SK-MEL-5 (cell line): ENCODE measurements around the gene TINCR. TPM values are rescaled to one million over a fixed set of nuclear protein-coding genes. Genes with fewer than 3 reads are reported as not detected.
"Not testable (repeated sequence)": the region's sequence is repeated elsewhere in the genome, so short reads cannot be mapped to it uniquely, and the experiment has no call there.

ENCODE experiments used
- DNase-seq: peaks from one replicate; pipeline ENCODE4 v3.0.0-alpha.2; 2016; ENCODE audit warnings: low read depth, low spot score
- in situ Hi-C: cut with HindIII; loops from 2 replicates; pipeline ENCODE4 v1.10.0; 2016; ENCODE audit warnings: low sequenced_read_pairs, high pct_unique_total_duplicates, low pct_unique_long_range_greater_than_20kb
- polyA plus RNA-seq, 2 experiments: library from polyadenylated mRNA; depleted of rRNA; stranded (reverse); fragments of >200 nt; gene quantifications; 2 replicates each; pipeline ENCODE4 v1.2.3, GENCODE V29; 2015
- total RNA-seq: library from RNA; depleted of rRNA; stranded (reverse); fragments of >200 nt; shearing (Covaris generic); gene quantifications from 2 replicates; pipeline ENCODE4 v1.2.3, GENCODE V29; 2014; rRNA removed

TINCR gene
- total RNA-seq = 4.9 TPM in 2 replicates
- polyA plus RNA-seq (2015; cell fraction: cytosol; rRNA removed) = 5.2 and 7.2 TPM in 2 replicates
- polyA plus RNA-seq (2015; cell fraction: nucleus; rRNA removed) = 0.79 and 3.3 TPM in 2 replicates

DNA sequence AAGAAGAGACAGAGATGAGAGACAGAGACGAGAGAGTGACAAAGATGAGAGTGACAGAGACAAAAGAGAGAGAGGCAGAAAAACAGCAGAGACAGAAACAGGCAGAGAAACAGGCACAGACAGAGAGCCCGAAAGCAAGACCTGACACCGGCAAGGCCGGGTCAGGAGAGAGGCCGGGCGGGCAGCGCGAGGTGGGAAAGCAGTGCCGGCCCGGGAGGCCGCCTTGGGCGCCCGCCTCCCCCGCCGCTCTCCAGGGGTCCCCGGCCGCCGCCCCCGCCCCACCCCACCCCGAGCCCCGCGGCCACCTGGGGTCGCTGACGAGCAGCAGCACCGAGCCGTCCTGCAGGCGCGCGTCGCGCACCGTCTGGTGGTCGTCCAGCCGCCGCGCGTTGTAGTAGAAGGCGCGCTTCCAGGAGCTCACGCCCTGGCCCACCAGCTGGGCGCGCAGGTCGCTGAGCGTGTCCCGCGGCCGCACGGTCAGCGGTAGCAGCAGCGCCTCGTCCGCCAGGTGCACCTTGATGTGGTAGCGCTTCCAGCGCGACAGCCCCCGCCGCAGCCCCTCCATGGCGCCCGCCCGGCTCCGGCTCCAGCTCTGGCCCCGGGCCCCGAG, at the start of gene TINCR:
Gene TINCR, minus strand, starts transcription at position 594 of the 610 bp plus-strand sequence.
- no peak for DNase-seq
- in situ Hi-C loops = no loop called here

DNA sequence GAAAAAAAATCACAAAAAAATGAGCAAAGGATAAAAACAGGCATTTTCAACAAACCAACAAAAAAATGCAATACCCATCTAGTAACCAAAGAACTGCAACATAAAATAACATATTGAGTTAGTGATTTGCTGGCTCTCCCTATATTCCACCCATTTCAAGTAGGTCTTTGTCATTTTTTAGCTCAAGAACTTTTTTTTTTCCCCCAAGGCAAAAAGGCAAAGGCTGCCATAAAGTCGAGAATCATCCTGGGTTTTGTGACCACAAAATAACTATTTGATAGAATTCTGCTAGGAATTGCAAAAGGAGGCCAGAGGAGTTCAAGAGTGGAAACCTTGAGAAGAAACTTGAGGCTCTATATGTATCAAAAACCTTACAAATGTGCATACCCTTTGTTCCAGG, 49.3 kb upstream of the TINCR start:
- in situ Hi-C loops = no loop called here
- DNase-seq = no peak

DNA sequence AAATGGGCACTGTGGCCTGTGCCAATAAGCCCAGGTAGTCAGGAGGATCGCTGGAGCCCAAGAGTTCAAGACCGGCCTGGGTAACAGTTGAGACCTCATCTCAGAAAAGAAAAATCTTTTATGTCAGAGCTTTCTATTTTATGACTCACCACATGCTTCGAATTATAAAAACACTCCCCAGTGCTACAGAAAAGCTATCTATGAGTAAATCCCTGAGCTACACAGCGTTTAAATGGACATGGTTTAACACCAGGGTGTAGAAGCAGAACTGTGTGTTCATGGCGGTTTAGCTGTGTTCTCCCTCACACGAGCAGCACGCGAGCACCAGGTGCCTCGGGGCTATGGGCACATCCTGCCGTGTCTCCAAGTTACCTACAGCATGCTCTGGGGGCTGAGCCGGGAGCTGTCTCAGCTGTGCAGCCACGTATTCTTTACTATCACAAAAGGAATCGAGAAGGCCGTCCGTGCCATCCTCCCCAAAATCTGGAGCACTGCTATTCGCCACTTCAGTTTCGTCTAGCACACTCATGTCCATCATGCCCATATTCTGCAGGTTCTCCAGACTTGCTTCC, 48.1 kb upstream of the TINCR start:
- in situ Hi-C loops = no loop called here
- no peak for DNase-seq

DNA sequence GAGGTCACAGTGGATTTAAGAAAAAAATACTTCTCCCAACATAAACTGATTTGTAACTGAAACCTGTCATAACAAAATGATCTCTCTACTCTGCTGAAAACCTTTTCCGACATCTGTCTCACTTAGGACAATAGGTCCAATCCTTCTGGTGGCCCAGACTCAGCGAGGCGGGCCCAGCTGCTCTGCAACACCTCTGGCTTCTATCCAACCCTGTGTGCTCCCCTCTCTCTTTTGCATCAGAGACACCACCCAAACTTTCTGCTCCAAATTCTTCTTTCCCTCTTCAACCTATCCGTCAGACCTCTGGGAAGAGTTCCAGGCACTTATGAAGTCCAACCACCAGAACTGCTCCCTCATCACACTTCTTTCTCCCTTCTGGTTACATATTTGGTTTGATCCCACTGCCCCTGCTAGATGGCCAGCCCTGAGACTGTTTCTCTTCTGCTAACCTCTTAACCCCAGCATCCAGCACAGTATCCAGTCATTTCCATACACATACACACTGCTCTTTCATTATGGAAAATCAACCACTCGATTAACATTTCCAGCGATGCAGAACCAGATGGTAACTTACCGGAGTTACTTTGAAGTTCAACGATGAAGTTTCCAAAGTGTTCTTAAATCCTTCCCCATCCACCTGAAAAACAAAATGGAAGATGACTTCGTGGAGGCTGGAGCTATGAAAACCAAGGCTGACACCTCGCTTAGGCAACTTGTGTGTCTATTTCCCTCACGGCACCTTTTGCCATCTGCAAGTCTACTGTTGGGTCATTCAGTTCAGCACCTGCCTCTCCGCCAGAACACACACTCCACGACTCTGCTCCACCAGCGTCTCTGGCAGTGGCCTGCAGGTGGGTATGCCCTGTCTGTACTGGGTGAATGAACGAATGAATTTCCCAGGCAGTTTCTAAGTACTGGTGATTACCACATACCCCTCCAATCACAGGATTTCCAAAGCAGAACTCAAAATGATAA, 45.4 kb upstream of the TINCR start:
- in situ Hi-C loops = no loop called here
- DNase-seq = no peak

DNA sequence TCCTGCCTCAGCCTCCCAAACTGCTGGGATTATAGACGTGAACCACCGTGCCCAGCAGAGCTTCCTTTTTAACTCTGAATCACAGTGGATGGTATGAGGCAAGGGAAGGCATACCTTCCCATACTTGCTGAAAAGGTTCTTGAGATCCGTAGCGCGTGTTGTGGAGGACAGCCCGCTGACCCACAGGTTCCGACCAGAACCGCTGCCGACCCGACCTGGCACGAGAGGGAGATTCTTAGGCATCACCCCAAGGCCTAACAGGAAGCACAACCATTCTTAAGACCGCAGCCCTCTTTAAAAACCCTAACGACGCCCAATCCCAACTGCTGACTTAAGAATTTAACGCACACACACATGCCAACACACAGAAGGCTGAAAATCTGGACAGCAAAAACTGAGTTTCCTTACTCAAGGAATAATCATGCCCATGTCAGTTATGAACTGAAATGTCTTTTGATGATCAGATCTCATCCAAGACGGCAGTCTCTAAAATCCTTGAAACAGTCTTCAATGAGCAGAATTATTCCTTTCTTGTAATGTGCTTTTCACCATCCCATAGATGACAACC, 42.2 kb upstream of the TINCR start:
- in situ Hi-C loops = no loop called here
- DNase-seq = no peak

DNA sequence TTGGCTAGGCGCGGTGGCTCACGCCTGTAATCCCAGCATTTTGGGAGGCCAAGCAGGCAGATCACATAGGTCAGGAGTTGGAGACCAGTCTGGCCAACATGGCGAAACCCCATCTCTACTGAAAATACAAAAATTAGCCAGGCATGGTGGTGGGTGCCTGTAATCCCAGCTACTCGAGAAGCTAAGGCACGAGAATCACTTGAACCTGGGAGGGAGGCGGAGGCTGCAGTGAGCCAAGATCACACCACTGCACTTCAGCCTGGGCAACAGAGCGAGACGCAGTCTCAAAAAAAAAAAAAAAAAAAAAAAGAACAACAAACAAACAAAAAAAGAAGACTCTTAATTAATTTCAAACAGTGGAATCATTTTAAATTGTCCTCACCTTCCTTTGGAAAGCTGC, 41.0 kb upstream of the TINCR start:
- in situ Hi-C loops, DNase-seq: not testable (repeated sequence)

DNA sequence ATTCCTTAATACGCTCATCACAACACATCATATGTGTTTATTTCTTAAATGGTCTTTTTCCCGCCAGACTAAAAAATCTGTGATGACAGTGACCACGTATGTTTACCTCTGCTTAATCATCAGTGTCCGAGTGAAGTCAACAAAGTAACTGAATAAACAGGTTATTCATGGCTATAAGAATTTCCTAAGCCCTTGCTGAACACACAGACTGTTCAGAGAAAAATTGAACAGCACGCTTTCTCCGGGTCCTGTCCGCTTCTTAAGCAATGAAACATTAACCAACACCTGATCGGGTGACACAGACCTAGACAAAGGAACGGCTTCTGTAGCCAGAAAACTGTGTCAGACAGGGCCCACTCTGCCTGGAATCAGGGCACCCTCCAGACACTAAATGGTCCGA, 40.5 kb upstream of the TINCR start:
- in situ Hi-C loops = no loop called here
- DNase-seq = no peak

DNA sequence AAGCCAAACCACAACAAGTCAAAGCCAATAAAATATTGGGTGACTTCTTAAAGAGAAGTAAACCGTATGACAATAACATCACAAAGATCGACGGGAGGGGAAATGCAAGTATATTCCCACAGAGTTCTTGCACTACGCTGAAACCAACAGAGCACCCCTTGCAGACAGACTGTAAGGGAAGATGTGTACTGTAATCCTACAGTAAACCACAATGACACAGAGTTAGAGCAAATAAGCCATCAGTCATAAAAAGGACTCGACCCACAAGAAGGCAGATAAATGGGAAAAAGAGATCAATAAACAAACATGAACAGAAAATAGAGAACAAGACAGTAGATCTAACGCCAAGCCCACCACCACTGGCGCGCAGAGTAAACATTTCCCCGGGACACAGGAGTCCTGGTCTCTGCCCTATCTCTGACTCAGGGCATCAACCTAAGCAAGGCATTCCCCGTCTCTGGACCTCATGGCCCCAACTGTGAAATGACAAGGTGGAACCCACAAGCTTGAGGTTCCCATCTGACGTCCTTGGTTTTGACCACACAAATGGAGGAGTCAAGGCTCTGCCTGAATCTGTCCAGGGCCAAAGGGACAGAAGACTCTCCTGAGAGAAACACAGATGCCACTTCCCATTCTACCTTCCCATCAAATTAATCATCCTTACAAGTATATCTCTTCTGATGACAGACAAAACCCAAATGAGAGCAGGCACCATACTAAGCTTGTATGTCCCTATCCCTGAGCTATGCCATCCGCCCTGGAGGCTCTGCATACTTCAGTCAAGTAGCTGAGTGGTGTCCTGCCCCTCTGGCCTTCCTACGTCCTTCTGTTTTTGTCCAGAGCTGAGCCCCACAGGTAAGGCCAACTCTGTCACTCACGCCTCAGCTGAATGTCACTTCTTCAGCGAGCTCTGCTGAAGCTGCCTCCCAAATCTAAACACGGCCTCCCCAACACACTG, 39.8 kb upstream of the TINCR start:
- in situ Hi-C loops = no loop called here
- DNase-seq = no peak

DNA sequence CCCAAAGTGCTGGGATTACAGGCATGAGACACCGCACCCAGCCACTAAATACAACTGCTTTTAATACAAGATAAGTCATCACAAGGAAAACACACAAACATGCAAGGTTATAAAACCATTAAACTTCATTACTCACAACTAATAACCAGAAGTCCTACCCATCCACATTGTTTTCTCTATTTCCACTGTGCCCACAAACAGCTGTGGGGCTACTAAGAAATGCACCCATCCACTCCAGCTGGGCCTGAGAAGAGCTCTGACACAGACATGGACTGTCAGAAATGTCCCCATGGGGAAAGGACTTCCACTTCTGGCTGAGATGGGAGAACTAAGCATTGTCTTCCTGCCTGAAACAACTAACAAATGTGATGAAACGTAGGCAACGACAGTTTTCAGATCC, 37.6 kb upstream of the TINCR start:
- DNase-seq = no peak
- in situ Hi-C loops = no loop called here

DNA sequence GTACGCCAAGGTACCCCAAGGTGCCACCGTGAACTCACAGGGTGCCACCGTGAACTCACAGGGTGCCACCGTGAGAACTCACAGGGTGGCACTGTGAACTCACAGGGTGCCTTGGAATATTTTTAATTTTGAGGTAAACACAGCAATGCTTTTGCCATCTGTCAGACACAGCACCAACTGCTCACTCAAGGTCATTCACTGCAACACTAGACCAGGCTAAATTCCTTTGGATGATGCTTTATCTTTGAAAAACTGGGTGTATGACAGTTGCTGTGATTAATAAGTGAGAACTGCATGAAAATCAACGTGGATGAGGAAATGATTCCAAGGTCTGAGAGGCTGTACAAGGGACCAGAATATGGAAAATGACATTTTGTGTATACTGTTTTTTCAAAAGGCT, 35.9 kb upstream of the TINCR start:
- no peak for DNase-seq
- in situ Hi-C loops = no loop called here

DNA sequence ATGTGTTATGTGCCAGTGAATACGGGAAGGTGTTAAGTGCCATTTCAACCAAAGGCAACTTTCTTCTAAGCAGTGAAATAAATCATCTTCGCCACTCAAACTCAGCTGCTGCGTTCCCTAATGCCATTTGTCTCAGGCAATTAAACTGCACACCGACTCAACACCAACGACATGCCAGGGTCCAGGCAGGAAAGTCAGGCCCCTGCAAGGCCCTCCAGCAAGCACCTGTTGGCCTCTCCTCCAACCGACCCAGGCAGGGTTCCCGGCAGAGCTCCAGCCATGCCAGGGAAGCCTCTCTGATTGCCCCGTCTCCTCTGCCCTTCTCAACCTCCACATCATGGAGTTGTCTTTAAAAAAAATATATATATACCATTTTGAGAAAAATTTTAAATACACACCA, 33.0 kb upstream of the TINCR start:
- DNase-seq = no peak
- in situ Hi-C loops = no loop called here

DNA sequence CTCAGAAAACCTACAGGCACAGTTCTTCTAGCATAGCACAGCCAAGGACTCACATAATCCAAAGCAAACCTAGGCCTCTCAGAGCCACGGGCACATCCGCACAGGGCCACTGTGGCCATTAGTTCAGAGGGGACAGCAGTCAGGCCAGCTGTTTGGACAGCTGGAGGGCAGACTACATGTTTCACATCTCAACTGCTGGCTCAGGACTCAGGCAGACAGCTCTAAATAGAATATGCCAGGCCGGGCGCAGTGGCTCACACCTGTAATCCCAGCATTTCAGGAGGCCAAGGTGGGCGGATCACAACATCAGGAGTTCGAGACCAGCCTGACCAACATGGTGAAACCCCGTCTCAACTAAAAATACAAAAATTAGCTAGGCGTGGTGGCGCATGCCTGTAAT, 28.0 kb upstream of the TINCR start:
- in situ Hi-C loops = no loop called here
- no peak for DNase-seq

DNA sequence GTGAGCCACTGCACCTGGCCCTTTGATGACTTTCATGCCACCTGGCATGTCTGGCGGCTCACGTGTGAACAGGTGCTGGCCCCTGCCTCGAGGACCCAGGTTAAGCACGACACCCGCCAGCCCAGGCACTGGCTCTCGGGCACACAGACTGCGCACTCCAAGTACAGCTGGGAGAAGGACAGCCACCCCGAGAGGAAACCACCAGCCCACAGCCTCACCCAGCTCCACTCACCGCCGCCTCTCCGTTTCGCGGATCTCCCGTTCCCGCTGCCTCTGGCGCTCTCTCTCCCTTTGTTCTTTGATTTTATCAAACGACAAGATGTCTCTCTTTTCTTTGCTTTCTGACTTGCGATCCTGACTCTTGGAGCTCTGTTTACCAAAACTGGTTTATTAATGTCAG, 27.4 kb upstream of the TINCR start:
- DNase-seq = no peak
- in situ Hi-C loops = no loop called here

DNA sequence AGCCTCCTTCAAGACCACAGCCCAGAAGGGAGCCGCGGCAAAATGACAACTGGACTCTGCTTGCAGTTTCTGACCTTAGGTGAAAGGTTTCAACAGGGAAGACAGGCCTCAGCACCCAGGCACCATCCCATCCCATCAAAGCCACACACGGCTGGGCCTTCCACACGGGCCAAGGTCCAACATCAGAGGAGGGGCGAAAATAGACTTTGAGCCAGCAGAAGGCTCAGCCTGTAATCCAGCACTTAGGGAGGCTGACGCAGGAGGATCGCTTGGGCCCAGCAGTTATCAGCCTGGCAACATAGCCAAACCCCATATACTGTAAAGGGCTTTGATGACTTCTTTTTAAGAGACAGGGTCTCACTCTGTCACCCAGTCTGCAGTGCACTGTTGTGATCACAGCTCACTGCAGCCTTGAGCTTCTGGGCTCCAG, 26.8 kb upstream of the TINCR start:
- in situ Hi-C loops = no loop called here
- DNase-seq = no peak

DNA sequence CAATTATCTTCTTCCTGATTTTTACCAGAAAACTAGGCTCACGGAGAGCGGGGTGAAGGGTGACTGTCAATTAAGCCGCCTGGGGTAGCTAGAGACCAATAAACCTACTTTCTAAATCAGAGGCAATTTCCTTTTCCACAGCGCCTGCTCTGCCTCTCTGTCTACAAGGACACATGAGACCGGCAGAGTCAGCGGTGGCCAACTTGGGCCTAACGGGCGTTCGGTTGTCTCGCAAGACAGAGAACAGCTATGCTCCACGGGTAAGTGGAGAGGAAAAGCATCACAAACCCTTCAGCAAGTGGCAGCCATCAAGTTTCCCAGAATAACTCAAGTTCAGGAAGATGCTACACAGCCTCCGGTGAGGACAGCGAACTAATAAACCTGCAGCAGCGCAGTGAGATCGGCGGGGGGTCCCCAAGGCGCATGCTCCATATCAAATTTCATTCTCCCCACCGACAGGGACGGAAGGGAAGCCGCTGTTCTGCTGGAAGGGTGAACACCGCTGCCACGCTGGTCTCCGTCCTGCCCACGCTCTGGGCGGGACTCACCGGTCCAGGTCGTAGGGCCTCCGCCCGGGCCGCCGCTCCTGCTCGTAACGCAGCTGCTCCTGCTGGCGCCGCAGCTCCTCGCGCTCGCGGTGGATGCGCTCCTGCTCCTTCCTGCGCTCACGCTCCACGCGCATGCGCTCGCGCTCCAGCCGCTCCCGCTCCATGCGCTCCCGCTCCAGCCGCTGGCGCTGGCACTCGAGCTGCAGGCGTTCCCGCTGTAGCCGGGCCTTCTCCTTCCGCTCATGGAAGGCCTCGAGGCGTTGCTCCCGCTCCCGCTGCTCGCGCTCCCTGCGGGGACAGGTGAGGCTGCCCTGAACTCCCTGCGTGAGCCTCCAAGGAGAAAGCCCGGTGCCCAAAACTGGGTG, 25.8 kb upstream of the TINCR start:
- in situ Hi-C loops = no loop called here
- no peak for DNase-seq
